ENCODE data around the gene TMEM207. TPM values are rescaled to one million over a fixed set of nuclear protein-coding genes. Genes with fewer than 3 reads are reported as not detected.
"Not testable (repeated sequence)": the region's sequence is repeated elsewhere in the genome, so short reads cannot be mapped to it uniquely, and the experiment has no call there.

The TMEM207 gene
- total RNA-seq, 1 donor, result not detected

- Histone ChIP-seq H3K9me3 (ENCODE audit: low read depth, low read length) (no peaks in the 10 kb centered on the region), H3K27me3 (ENCODE audit: insufficient read depth, low read length) (no peaks in the 10 kb centered on the region), H3K79me2 (ENCODE audit: insufficient read depth, low read length) (no peaks in the 10 kb centered on the region), H4K20me1 (ENCODE audit: insufficient read depth, low read length) (no peaks in the 10 kb centered on the region), H3K4me1 (ENCODE audit: insufficient read depth, low read length) (peaks cover 2% of the 10 kb centered on the region), H3K4me2 (ENCODE audit: insufficient read depth, low read length) (no peak overlapping the region), H2AFZ (ENCODE audit: low read length) (peak overlapping the region; percentile 7), H3K27ac (ENCODE audit: low read depth, low read length) (no peak overlapping the region), H3K36me3 (ENCODE audit: insufficient read depth, low read length) (no peaks in the 10 kb centered on the region), H3K4me3 (ENCODE audit: insufficient read depth, low read length) (no peak overlapping the region)
- no peak for DNase-seq (ENCODE audit: insufficient read length, low spot score, missing footprints)
- TF ChIP-seq CTCF (IDR thresholded peaks at IDR 0.05; ENCODE audit: extremely low read depth, low read depth, low read length), result no peak
Measured at GRCh38 chr3:190486533-190486864, 36.8 kb upstream of the TMEM207 start.

GRCh38 chr3:190485830-190486532 is 36.3 kb upstream of the TMEM207 start:
- H3K4me3 ChIP-seq (ENCODE audit: insufficient read depth, low read length), result no peak overlapping the region
- H3K36me3 ChIP-seq (ENCODE audit: insufficient read depth, low read length), result no peaks in the 10 kb centered on the region
- no peak for DNase-seq (ENCODE audit: insufficient read length, low spot score, missing footprints)
- H3K27me3 ChIP-seq (ENCODE audit: insufficient read depth, low read length), result no peaks in the 10 kb centered on the region
- no peaks in the 10 kb centered on the region for H4K20me1 ChIP-seq (ENCODE audit: insufficient read depth, low read length)
- H3K9me3 ChIP-seq (ENCODE audit: low read depth, low read length), result no peaks in the 10 kb centered on the region
- no peak overlapping the region for H3K4me2 ChIP-seq (ENCODE audit: insufficient read depth, low read length)
- H2AFZ ChIP-seq (ENCODE audit: low read length), result peak overlapping the region; percentile 32
- no peaks in the 10 kb centered on the region for H3K79me2 ChIP-seq (ENCODE audit: insufficient read depth, low read length)
- no peak for TF ChIP-seq CTCF (IDR thresholded peaks at IDR 0.05; ENCODE audit: extremely low read depth, low read depth, low read length)
- peaks cover 2% of the 10 kb centered on the region for H3K4me1 ChIP-seq (ENCODE audit: insufficient read depth, low read length)
- H3K27ac ChIP-seq (ENCODE audit: low read depth, low read length), result no peak overlapping the region

- Histone ChIP-seq H3K9me3 (ENCODE audit: low read depth, low read length) (no peaks in the 10 kb centered on the region), H2AFZ (ENCODE audit: low read length) (no peak overlapping the region), H3K4me3 (ENCODE audit: insufficient read depth, low read length) (no peak overlapping the region), H4K20me1 (ENCODE audit: insufficient read depth, low read length) (no peaks in the 10 kb centered on the region), H3K27ac (ENCODE audit: low read depth, low read length) (no peak overlapping the region), H3K27me3 (ENCODE audit: insufficient read depth, low read length) (no peaks in the 10 kb centered on the region), H3K4me2 (ENCODE audit: insufficient read depth, low read length) (no peak overlapping the region), H3K79me2 (ENCODE audit: insufficient read depth, low read length) (no peaks in the 10 kb centered on the region), H3K4me1 (ENCODE audit: insufficient read depth, low read length) (peaks cover 2% of the 10 kb centered on the region), H3K36me3 (ENCODE audit: insufficient read depth, low read length) (no peaks in the 10 kb centered on the region)
- peak; percentile 15 for DNase-seq (ENCODE audit: insufficient read length, low spot score, missing footprints)
- TF ChIP-seq CTCF (IDR thresholded peaks at IDR 0.05; ENCODE audit: extremely low read depth, low read depth, low read length), result no peak
Measured at GRCh38 chr3:190481779-190482178, 32.1 kb upstream of the TMEM207 start.

GRCh38 chr3:190473261-190473660 is 23.6 kb upstream of the TMEM207 start:
- H3K27ac ChIP-seq (ENCODE audit: low read depth, low read length); H3K27me3 ChIP-seq (ENCODE audit: insufficient read depth, low read length); H3K4me1 ChIP-seq (ENCODE audit: insufficient read depth, low read length); H4K20me1 ChIP-seq (ENCODE audit: insufficient read depth, low read length); H2AFZ ChIP-seq (ENCODE audit: low read length); H3K9me3 ChIP-seq (ENCODE audit: low read depth, low read length); DNase-seq (ENCODE audit: insufficient read length, low spot score, missing footprints); H3K36me3 ChIP-seq (ENCODE audit: insufficient read depth, low read length); H3K4me3 ChIP-seq (ENCODE audit: insufficient read depth, low read length); H3K79me2 ChIP-seq (ENCODE audit: insufficient read depth, low read length); H3K4me2 ChIP-seq (ENCODE audit: insufficient read depth, low read length): not testable (repeated sequence)

All from osteoblast (primary cell).